Smooth muscle cell (in vitro differentiated cells): ENCODE results near the gene LRP1B. TPM values are rescaled to one million over a fixed set of nuclear protein-coding genes. Genes with fewer than 3 reads are reported as not detected.

Experiments used
- DNase-seq: peaks from one replicate; lab custom pipeline; 2025; ENCODE audit not compliant: unreplicated experiment; lab: John Stamatoyannopoulos, UW
- H2AFZ ChIP-seq: fragments of 200-600 bp; sonication (generic); 2 replicates; pipeline ENCODE4 v1.6.0; 2016; ENCODE audit warnings: antibody characterized with exemption, low read depth, mild to moderate bottlenecking
- H3F3A ChIP-seq: fragments of 200-600 bp; sonication (generic); 2 replicates; pipeline ENCODE4 v1.6.0; 2017; ENCODE audit warnings: antibody characterized with exemption, low read depth
- H3K27ac ChIP-seq: fragments of 200-600 bp; sonication (generic); 2 replicates; pipeline ENCODE4 v1.5.1; 2016; ENCODE audit warnings: low read depth, mild to moderate bottlenecking
- H3K27me3 ChIP-seq: fragments of 200-600 bp; sonication (generic); 2 replicates; pipeline ENCODE4 v1.6.1; 2016; ENCODE audit warnings: low read depth, mild to moderate bottlenecking
- H3K36me3 ChIP-seq: fragments of 200-600 bp; sonication (generic); 2 replicates; pipeline ENCODE4 v1.5.1; 2016; ENCODE audit warnings: low read depth
- H3K4me1 ChIP-seq: fragments of 200-600 bp; sonication (generic); 2 replicates; pipeline ENCODE4 v1.5.1; 2016; ENCODE audit warnings: low read depth
- H3K4me2 ChIP-seq: fragments of 200-600 bp; sonication (generic); 2 replicates; pipeline ENCODE4 v1.6.0; 2016; ENCODE audit warnings: mild to moderate bottlenecking
- H3K4me3 ChIP-seq: fragments of 200-600 bp; sonication (generic); 2 replicates; pipeline ENCODE4 v1.5.1; 2016; ENCODE audit warnings: mild to moderate bottlenecking
- H3K79me2 ChIP-seq: fragments of 200-600 bp; sonication (generic); 2 replicates; pipeline ENCODE4 v1.6.0; 2016; ENCODE audit warnings: low read depth, mild to moderate bottlenecking
- H3K9ac ChIP-seq: fragments of 200-600 bp; sonication (generic); 2 replicates; pipeline ENCODE4 v1.6.0; 2016; ENCODE audit warnings: low read depth
- H3K9me3 ChIP-seq: fragments of 200-600 bp; sonication (generic); replicated peaks from 2 replicates; pipeline ENCODE4 v1.5.1; 2016; ENCODE audit warnings: low read depth
- H4K20me1 ChIP-seq: fragments of 200-600 bp; sonication (generic); 2 replicates; pipeline ENCODE4 v1.6.0; 2016; ENCODE audit warnings: low read depth
- WGBS: methylation state at CpG from one replicate; pipeline ENCODE4 v1.1.7; 2016; ENCODE audit warnings: low lambda C conversion rate; 5-methylcytosine and 5-hydroxymethylcytosine counted together
- polyA plus RNA-seq: library from polyadenylated mRNA; unstranded; fragments of >200 nt; fragmentation: Nextera tagmentation; extraction: Ambion mirVana; gene quantifications from 2 replicates; pipeline ENCODE4 v1.2.1, GENCODE V29; 2016
- total RNA-seq: library from RNA; depleted of rRNA; stranded (reverse); fragments of >200 nt; gene quantifications from 2 replicates; pipeline ENCODE4 v1.2.3, GENCODE V29; 2014
- TF ChIP-seq, protein P1 (sequence below): fragments of 200-600 bp; sonication (generic); IDR thresholded peaks from 2 replicates; pipeline ENCODE4 v1.5.1; 2017; ENCODE audit warnings: borderline replicate concordance, mild to moderate bottlenecking, antibody characterized with exemption; ENCODE audit not compliant: insufficient read depth, poor library complexity, severe bottlenecking

LRP1B gene
- total and polyA plus RNA-seq, 2 experiments from 2014 or later = 0.08 to 2.9 TPM

DNA sequence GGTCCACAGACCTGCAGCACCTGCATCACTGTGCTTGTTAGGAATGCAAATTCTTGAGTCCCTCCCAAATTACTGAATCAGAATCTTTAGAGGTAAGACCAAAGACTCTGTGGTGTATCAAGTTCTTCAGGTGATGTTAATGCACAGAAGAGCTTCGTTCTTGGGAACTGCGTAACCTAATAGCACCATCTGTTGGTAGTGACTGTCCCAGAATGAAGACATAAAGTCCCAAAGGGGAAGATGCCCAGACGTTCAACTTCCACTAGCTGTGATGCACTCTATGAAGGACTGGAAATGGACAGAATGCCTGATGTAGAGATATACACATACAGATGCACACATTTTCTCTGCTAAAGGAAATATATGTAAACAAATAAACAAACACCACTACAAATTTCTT is 576.0 kb downstream of the LRP1B start:
- Histone ChIP-seq H3K4me2 (no peak overlapping the region), H3F3A (no peaks in the 10 kb centered on the region), H3K79me2 (no peaks in the 10 kb centered on the region), H3K27ac (no peak overlapping the region), H3K4me3 (no peak overlapping the region), H3K9ac (no peak overlapping the region), H3K9me3 (no peaks in the 10 kb centered on the region), H3K36me3 (no peaks in the 10 kb centered on the region), H2AFZ (no peak overlapping the region), H3K27me3 (no peaks in the 10 kb centered on the region), H3K4me1 (no peaks in the 10 kb centered on the region), H4K20me1 (no peaks in the 10 kb centered on the region)
- 14% methylated on average over 3 of the region's 3 CpGs for WGBS
- TF ChIP-seq, protein P1, sequence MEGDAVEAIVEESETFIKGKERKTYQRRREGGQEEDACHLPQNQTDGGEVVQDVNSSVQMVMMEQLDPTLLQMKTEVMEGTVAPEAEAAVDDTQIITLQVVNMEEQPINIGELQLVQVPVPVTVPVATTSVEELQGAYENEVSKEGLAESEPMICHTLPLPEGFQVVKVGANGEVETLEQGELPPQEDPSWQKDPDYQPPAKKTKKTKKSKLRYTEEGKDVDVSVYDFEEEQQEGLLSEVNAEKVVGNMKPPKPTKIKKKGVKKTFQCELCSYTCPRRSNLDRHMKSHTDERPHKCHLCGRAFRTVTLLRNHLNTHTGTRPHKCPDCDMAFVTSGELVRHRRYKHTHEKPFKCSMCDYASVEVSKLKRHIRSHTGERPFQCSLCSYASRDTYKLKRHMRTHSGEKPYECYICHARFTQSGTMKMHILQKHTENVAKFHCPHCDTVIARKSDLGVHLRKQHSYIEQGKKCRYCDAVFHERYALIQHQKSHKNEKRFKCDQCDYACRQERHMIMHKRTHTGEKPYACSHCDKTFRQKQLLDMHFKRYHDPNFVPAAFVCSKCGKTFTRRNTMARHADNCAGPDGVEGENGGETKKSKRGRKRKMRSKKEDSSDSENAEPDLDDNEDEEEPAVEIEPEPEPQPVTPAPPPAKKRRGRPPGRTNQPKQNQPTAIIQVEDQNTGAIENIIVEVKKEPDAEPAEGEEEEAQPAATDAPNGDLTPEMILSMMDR = peak; percentile 55
- no peak for DNase-seq

DNA sequence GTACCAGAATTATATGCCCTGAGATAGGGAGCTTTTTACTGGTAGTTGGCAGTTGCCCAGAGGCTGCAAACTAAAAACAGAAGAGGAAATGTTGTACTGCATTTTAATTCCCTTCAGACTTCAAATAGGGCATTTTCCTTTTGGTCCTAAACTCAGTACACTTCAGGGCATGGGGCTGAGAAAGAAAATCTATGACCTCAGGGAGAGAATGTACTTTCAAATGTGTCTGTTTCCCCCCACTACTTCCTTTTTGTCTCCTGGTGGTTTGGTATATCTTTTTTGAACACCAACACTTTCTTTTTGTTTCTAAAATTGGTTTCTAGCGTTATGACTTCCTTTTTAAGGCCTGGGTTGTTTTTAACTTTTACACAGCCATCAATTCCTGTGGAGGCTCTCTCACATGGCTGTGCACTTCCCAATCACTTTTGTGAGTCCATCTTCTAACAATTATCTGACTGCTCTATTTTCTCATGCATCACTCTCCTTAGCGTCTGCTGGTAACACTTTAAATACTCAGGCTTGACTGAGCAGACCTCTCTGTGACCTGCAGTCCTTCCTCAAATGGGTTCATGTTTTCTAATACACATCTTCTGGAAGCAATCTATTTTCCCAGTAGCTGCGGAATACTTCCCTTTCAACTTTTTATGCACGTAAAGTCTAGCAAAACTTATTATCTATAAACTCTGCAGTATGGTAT is 596.0 kb downstream of the LRP1B start:
- Histone ChIP-seq H3K27ac (no peak overlapping the region), H3K4me3 (no peak overlapping the region), H3K4me1 (no peaks in the 10 kb centered on the region), H3F3A (no peaks in the 10 kb centered on the region), H3K4me2 (no peak overlapping the region), H3K36me3 (no peaks in the 10 kb centered on the region), H2AFZ (peak overlapping the region; percentile 77), H3K9ac (no peak overlapping the region), H4K20me1 (no peaks in the 10 kb centered on the region), H3K27me3 (no peaks in the 10 kb centered on the region), H3K9me3 (no peaks in the 10 kb centered on the region), H3K79me2 (no peaks in the 10 kb centered on the region)
- TF ChIP-seq, protein P1 = no peak
- DNase-seq = no peak
- WGBS = 70% methylated on average over 4 of the region's 4 CpGs

DNA sequence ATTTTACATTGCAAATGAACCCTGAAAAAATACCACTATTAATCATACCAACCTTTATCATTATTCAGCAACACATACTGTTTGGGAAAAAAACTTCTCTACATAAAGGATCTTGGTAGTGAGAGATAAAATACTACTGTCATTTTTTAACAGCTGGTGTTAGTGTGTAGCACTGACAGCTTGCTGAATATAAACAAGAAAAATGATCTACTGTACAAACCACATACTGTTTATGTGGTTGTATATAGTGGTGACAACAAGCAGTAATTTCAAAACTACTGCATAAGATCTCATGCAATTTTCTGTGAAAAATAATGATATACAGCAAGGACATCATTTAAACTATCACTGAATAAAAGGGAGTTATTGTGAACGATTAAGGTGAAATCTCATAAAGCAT is 601.2 kb downstream of the LRP1B start:
- TF ChIP-seq, protein P1 = no peak
- H3K27me3 ChIP-seq = no peaks in the 10 kb centered on the region
- H3K4me2 ChIP-seq = peak overlapping the region; percentile 20
- 95% methylated on average over 1 of the region's 1 CpG for WGBS
- H4K20me1 ChIP-seq = no peaks in the 10 kb centered on the region
- H3K4me1 ChIP-seq = peaks cover 7% of the 10 kb centered on the region
- no peaks in the 10 kb centered on the region for H3K9me3 ChIP-seq
- no peak for DNase-seq
- H3K36me3 ChIP-seq = no peaks in the 10 kb centered on the region
- no peak overlapping the region for H3K9ac ChIP-seq
- no peaks in the 10 kb centered on the region for H3K79me2 ChIP-seq
- no peak overlapping the region for H3K4me3 ChIP-seq
- H3K27ac ChIP-seq = no peak overlapping the region
- H2AFZ ChIP-seq = peak overlapping the region; percentile 70
- H3F3A ChIP-seq = no peaks in the 10 kb centered on the region

DNA sequence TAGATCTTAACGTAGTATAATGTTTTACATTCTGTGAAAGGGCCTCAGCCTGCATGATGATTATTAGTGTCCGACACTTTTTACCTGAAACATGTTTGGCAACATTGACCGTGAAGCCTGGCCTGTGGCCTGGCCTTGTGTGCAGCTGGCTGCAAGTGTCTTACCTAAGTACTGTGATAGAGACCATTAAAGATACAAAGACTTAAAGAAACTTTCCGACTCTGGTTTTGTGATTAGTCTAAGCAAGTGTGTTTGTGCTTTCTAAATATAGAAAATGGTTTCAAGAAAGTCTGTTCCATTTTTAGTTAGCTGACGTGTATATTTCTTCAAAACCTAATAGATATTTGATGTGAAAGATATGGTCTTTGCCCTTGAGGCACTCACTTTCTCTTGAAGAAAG is 601.8 kb downstream of the LRP1B start:
- Histone ChIP-seq H3K4me2 (peak overlapping the region; percentile 20), H3K27me3 (no peaks in the 10 kb centered on the region), H3F3A (no peaks in the 10 kb centered on the region), H3K36me3 (no peaks in the 10 kb centered on the region), H4K20me1 (no peaks in the 10 kb centered on the region), H2AFZ (peak overlapping the region; percentile 70), H3K4me3 (no peak overlapping the region), H3K4me1 (peaks cover 7% of the 10 kb centered on the region), H3K27ac (no peak overlapping the region), H3K79me2 (no peaks in the 10 kb centered on the region), H3K9ac (no peak overlapping the region), H3K9me3 (no peaks in the 10 kb centered on the region)
- TF ChIP-seq, protein P1 = no peak
- DNase-seq = no peak
- WGBS = 43% methylated on average over 5 of the region's 5 CpGs
